ENCODE data around the gene GABBR2. TPM values are rescaled to one million over a fixed set of nuclear protein-coding genes. Genes with fewer than 3 reads are reported as not detected.
"Not testable (repeated sequence)": the region's sequence is repeated elsewhere in the genome, so short reads cannot be mapped to it uniquely, and the experiment has no call there.

Gene GABBR2
- total and polyA plus RNA-seq, 2 donors (not counting 1 experiment from before 2014, with no cell fraction given) = 0.03 TPM; not detected in 1

DNA sequence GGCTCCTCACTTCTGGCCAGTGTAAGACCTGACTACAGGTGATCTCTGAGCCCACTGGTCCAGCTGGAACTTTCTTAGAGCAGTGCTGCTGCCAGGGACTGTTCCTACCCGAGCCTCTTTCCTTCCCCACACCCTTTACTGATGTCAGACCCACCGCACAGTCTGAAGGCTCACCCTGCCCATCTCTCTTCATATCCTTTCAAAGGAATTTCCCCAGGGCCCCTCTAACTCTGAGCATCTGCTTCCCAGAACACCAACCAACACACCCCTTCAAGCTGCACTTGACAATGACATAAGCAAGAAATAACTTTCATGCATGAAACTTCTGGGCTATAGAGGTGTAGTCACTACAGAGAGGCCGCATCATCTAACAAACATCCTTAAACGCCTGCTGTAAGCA is 119.6 kb downstream of the GABBR2 start:
- TF ChIP-seq, protein P1, sequence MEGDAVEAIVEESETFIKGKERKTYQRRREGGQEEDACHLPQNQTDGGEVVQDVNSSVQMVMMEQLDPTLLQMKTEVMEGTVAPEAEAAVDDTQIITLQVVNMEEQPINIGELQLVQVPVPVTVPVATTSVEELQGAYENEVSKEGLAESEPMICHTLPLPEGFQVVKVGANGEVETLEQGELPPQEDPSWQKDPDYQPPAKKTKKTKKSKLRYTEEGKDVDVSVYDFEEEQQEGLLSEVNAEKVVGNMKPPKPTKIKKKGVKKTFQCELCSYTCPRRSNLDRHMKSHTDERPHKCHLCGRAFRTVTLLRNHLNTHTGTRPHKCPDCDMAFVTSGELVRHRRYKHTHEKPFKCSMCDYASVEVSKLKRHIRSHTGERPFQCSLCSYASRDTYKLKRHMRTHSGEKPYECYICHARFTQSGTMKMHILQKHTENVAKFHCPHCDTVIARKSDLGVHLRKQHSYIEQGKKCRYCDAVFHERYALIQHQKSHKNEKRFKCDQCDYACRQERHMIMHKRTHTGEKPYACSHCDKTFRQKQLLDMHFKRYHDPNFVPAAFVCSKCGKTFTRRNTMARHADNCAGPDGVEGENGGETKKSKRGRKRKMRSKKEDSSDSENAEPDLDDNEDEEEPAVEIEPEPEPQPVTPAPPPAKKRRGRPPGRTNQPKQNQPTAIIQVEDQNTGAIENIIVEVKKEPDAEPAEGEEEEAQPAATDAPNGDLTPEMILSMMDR (IDR thresholded peaks at IDR 0.05) = no peak
- Mint-ChIP-seq H3K27me3 (peaks cover 26% of the 10 kb centered on the region), H3K4me3 (no peak overlapping the region), H3K4me1 (no peaks in the 10 kb centered on the region), H3K27ac (no peak overlapping the region), H3K9me3 (ENCODE audit: insufficient read depth) (no peaks in the 10 kb centered on the region)
- Histone ChIP-seq H3K4me1 (ENCODE audit: control insufficient read depth in 2 of 2, insufficient read depth in 2 of 2, low read length in 2 of 2) (no peaks in the 10 kb centered on the region), H3K9ac (ENCODE audit: low read length) (no peak overlapping the region), H3K79me2 (ENCODE audit: control insufficient read depth, insufficient read depth, low read length) (no peaks in the 10 kb centered on the region), H3K4me3 (ENCODE audit: control extremely low read depth in 1 of 5, extremely low read depth in 1 of 5, insufficient read depth in 1 of 5, low read depth in 2 of 5, low read length in 4 of 5) (no peak overlapping the region), H4K20me1 (ENCODE audit: control insufficient read depth, insufficient read depth, low read length, poor library complexity, severe bottlenecking) (no peaks in the 10 kb centered on the region), H3K27ac (ENCODE audit: low read length in 2 of 2) (no peak overlapping the region), H3K4me2 (replicated peaks; ENCODE audit: low read depth, low read length, poor library complexity, severe bottlenecking) (no peak overlapping the region), H3K36me3 (replicated peaks in 1 of 2; ENCODE audit: control extremely low read depth in 1 of 2, control insufficient read depth in 1 of 2, extremely low read depth in 1 of 2, insufficient read depth in 2 of 2, low read length in 1 of 2) (no peaks in the 10 kb centered on the region), H3K27me3 (replicated peaks in 1 of 4; ENCODE audit: control extremely low read depth in 1 of 4, control insufficient read depth in 3 of 4, insufficient read depth in 4 of 4, low read length in 3 of 4) (peaks cover 0 to 3% (median 0%) of the 10 kb centered on the region in 4 experiments), H3K9me3 (ENCODE audit: control extremely low read depth in 1 of 3, control insufficient read depth in 2 of 3, insufficient read depth in 1 of 3, low read length in 2 of 3) (no peaks in the 10 kb centered on the region), H2AFZ (ENCODE audit: insufficient read depth, low read depth, low read length, poor library complexity, severe bottlenecking) (no peak overlapping the region)
- WGBS (ENCODE audit: insufficient coverage) = 75% methylated on average over 2 of the region's 4 CpGs
- DNase-seq = no peak
- ATAC-seq (ENCODE audit: low read depth) = no peak
- intact Hi-C loops (cut with micrococcal nuclease) = no loop called here
- POLR2A ChIA-PET = no interaction called here
- CTCF ChIA-PET = no interaction called here

DNA sequence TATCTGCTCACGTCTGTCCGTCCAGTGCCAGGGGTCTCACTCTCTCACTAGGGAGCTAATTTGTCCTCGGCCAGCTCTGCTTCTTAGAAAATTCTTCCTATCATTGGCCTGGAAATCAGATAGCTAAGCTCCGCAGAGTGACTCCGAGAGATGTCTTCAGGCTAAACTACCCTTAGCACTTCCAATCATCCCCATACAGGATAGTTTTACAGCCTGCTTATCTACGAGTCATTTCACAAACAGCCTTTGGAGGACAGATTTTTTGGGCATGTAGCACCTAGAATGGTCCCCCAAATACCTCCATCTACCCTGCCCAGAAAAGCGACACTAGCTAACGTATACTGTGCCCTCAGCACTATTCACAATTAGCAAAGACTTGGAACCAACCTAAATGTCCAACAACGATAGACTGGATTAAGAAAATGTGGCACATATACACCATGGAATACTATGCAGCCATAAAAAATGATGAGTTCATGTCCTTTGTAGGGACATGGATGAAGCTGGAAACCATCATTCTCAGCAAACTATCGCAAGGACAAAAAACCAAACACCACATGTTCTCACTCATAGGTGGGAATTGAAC is 123.8 kb downstream of the GABBR2 start:
- H4K20me1 ChIP-seq (ENCODE audit: control insufficient read depth, insufficient read depth, low read length, poor library complexity, severe bottlenecking); ATAC-seq (ENCODE audit: low read depth); H3K27ac Mint-ChIP-seq; DNase-seq; H3K4me1 ChIP-seq (ENCODE audit: control insufficient read depth in 2 of 2, insufficient read depth in 2 of 2, low read length in 2 of 2); H3K4me1 Mint-ChIP-seq; H3K79me2 ChIP-seq (ENCODE audit: control insufficient read depth, insufficient read depth, low read length); POLR2A ChIA-PET; H3K4me2 ChIP-seq (replicated peaks; ENCODE audit: low read depth, low read length, poor library complexity, severe bottlenecking); H2AFZ ChIP-seq (ENCODE audit: insufficient read depth, low read depth, low read length, poor library complexity, severe bottlenecking); H3K9me3 Mint-ChIP-seq (ENCODE audit: insufficient read depth); H3K4me3 ChIP-seq (ENCODE audit: control extremely low read depth in 1 of 5, extremely low read depth in 1 of 5, insufficient read depth in 1 of 5, low read depth in 2 of 5, low read length in 4 of 5); H3K4me3 Mint-ChIP-seq; H3K27ac ChIP-seq (ENCODE audit: low read length in 2 of 2); H3K27me3 ChIP-seq (replicated peaks in 1 of 4; ENCODE audit: control extremely low read depth in 1 of 4, control insufficient read depth in 3 of 4, insufficient read depth in 4 of 4, low read length in 3 of 4); intact Hi-C loops (cut with micrococcal nuclease); H3K9me3 ChIP-seq (ENCODE audit: control extremely low read depth in 1 of 3, control insufficient read depth in 2 of 3, insufficient read depth in 1 of 3, low read length in 2 of 3); CTCF ChIA-PET; H3K36me3 ChIP-seq (replicated peaks in 1 of 2; ENCODE audit: control extremely low read depth in 1 of 2, control insufficient read depth in 1 of 2, extremely low read depth in 1 of 2, insufficient read depth in 2 of 2, low read length in 1 of 2); H3K9ac ChIP-seq (ENCODE audit: low read length): not testable (repeated sequence)
- H3K27me3 Mint-ChIP-seq = peaks cover 27% of the 10 kb centered on the region
- WGBS (ENCODE audit: insufficient coverage) = 92% methylated on average over 6 of the region's 10 CpGs

All from B cell (primary cell).